Hepatocyte (in vitro differentiated cells): Measurements from ENCODE around the gene VSNL1. TPM values are rescaled to one million over a fixed set of nuclear protein-coding genes. Genes with fewer than 3 reads are reported as not detected.

Experiments
- DNase-seq: peaks from one replicate; pipeline ENCODE4 v3.0.0-alpha.2; 2016; ENCODE audit warnings: low spot score
- H2AFZ ChIP-seq: fragments of 200-600 bp; sonication (generic); 2 replicates; pipeline ENCODE4 v1.6.0; 2016; ENCODE audit warnings: antibody characterized with exemption, mild to moderate bottlenecking
- H3K27ac ChIP-seq: fragments of 200-600 bp; sonication (generic); 2 replicates; pipeline ENCODE4 v1.5.1; 2016; ENCODE audit warnings: mild to moderate bottlenecking
- H3K27me3 ChIP-seq: fragments of 200-600 bp; sonication (generic); 2 replicates; pipeline ENCODE4 v1.6.1; 2016
- H3K36me3 ChIP-seq: fragments of 200-600 bp; sonication (generic); replicated peaks from 2 replicates; pipeline ENCODE4 v1.5.1; 2016; ENCODE audit warnings: low read depth; ENCODE audit not compliant: insufficient read depth
- H3K4me1 ChIP-seq: fragments of 200-600 bp; sonication (generic); 2 replicates; pipeline ENCODE4 v1.5.1; 2016; ENCODE audit warnings: mild to moderate bottlenecking, moderate library complexity; ENCODE audit not compliant: insufficient read depth
- H3K4me2 ChIP-seq: fragments of 200-600 bp; sonication (generic); 2 replicates; pipeline ENCODE4 v1.6.0; 2016
- H3K4me3 ChIP-seq: fragments of 200-600 bp; sonication (generic); 2 replicates; pipeline ENCODE4 v1.5.1; 2016; ENCODE audit warnings: mild to moderate bottlenecking
- H3K79me2 ChIP-seq: fragments of 200-600 bp; sonication (generic); 2 replicates; pipeline ENCODE4 v1.6.0; 2017; ENCODE audit warnings: mild to moderate bottlenecking
- H3K9me2 ChIP-seq: fragments of 200-600 bp; sonication (generic); replicated peaks from 2 replicates; pipeline ENCODE4 v1.6.0; 2017; ENCODE audit warnings: mild to moderate bottlenecking; ENCODE audit not compliant: insufficient read depth
- H3K9me3 ChIP-seq: fragments of 200-600 bp; sonication (generic); 2 replicates; pipeline ENCODE4 v1.5.1; 2016; ENCODE audit warnings: low read depth, mild to moderate bottlenecking
- H4K20me1 ChIP-seq: fragments of 200-600 bp; sonication (generic); 2 replicates; pipeline ENCODE4 v1.6.0; 2016; ENCODE audit warnings: mild to moderate bottlenecking; ENCODE audit not compliant: insufficient read depth, poor library complexity, severe bottlenecking
- EZH2 ChIP-seq: fragments of 200-600 bp; sonication (generic); IDR thresholded peaks from 2 replicates; pipeline ENCODE4 v1.6.1; 2016; ENCODE audit warnings: antibody characterized with exemption, mild to moderate bottlenecking, borderline replicate concordance
- EZH2phosphoT487 ChIP-seq: fragments of 200-600 bp; sonication (generic); IDR thresholded peaks from one replicate; pipeline ENCODE4 v1.6.1; 2018; ENCODE audit warnings: antibody characterized with exemption, mild to moderate bottlenecking, low read depth, moderate library complexity; ENCODE audit not compliant: unreplicated experiment, severe bottlenecking
- WGBS: methylation state at CpG from one replicate; pipeline ENCODE4 v1.1.6; 2016; ENCODE audit warnings: low lambda C conversion rate; ENCODE audit errors: missing lambda C conversion rate; 5-methylcytosine and 5-hydroxymethylcytosine counted together
- polyA plus RNA-seq: library from polyadenylated mRNA; unstranded; fragments of >200 nt; fragmentation: Nextera tagmentation; extraction: Ambion mirVana; gene quantifications from 2 replicates; pipeline ENCODE4 v1.2.1, GENCODE V29; 2016
- total RNA-seq: library from RNA; depleted of rRNA; stranded (reverse); fragments of >200 nt; gene quantifications from 2 replicates; pipeline ENCODE4 v1.2.3, GENCODE V29; 2014
- TF ChIP-seq, protein P1 (sequence below): fragments of 200-600 bp; sonication (generic); IDR thresholded peaks from 2 replicates; pipeline ENCODE4 v1.5.1; 2016; ENCODE audit warnings: antibody characterized with exemption, mild to moderate bottlenecking; ENCODE audit not compliant: poor library complexity

Gene VSNL1
- total and polyA plus RNA-seq, 2 experiments from 2014 or later, result 9.4 to 16.0 TPM

DNA sequence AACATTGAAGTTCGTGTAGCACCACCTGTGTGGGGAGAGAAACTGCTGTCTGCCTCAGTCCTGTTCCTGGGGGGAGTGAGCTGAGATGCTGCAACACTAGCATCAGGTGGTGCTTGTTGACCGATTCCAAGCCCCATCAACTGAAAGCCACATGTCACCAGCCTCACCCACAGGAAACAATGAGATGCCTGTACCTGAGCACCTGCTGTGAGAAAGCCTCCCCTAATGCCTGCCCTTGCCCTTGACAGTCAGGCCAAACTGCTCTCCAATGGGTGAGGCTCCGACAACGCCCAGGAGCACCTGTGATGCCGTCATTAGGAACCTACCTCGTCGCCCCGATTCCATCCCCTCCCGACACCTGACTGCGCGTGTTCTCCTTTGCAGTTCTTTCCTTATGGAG lies 108.5 kb downstream of the VSNL1 start:
- Histone ChIP-seq H3K27me3 (no peaks in the 10 kb centered on the region), H3K4me3 (no peak overlapping the region), H3K27ac (no peak overlapping the region), H3K36me3 (no peaks in the 10 kb centered on the region), H4K20me1 (no peaks in the 10 kb centered on the region), H3K9me3 (no peaks in the 10 kb centered on the region), H3K9me2 (no peaks in the 10 kb centered on the region), H2AFZ (no peak overlapping the region), H3K4me2 (no peak overlapping the region), H3K4me1 (peaks cover 18% of the 10 kb centered on the region), H3K79me2 (no peaks in the 10 kb centered on the region)
- no peak for TF ChIP-seq EZH2
- TF ChIP-seq EZH2phosphoT487, result no peak
- TF ChIP-seq, protein P1, sequence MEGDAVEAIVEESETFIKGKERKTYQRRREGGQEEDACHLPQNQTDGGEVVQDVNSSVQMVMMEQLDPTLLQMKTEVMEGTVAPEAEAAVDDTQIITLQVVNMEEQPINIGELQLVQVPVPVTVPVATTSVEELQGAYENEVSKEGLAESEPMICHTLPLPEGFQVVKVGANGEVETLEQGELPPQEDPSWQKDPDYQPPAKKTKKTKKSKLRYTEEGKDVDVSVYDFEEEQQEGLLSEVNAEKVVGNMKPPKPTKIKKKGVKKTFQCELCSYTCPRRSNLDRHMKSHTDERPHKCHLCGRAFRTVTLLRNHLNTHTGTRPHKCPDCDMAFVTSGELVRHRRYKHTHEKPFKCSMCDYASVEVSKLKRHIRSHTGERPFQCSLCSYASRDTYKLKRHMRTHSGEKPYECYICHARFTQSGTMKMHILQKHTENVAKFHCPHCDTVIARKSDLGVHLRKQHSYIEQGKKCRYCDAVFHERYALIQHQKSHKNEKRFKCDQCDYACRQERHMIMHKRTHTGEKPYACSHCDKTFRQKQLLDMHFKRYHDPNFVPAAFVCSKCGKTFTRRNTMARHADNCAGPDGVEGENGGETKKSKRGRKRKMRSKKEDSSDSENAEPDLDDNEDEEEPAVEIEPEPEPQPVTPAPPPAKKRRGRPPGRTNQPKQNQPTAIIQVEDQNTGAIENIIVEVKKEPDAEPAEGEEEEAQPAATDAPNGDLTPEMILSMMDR, result no peak
- 99% methylated on average over 11 of the region's 11 CpGs for WGBS
- DNase-seq, result no peak

DNA sequence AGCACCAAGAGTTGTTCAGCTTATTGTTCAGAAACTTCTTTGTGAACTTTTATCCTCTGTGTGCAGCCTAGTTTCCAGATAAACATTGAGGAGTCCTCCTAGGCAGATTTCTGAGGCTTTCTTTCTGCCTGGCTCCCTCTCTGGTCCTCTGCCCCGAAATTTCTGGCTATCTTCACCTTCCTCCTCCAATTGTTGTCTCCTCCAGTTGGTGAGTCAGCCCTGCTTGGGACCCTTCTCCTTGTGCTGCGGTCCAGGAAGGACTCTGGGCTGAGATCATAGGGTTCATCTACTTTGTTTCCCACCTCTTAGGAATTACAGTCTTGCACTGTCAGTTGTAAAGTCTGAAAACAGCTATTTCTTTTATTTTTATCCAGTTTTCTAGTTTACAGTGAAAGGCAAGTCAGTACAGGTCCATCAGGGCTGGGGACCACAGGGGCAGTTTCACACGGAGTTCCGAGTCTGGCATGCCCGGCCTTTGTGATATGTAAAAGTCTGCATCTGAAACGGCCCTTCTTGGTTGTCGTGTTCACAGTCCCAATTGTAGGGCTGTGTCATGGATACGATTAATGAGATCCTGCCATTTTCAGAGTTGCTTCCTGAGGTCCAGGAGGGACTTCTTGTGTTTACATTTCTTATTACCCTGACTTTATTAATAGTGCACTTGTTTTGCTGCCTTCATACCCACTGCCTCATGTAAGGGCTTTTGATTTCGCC lies 112.3 kb downstream of the VSNL1 start:
- no peaks in the 10 kb centered on the region for H3K9me3 ChIP-seq
- DNase-seq, result no peak
- WGBS, result 90% methylated on average over 9 of the region's 9 CpGs

DNA sequence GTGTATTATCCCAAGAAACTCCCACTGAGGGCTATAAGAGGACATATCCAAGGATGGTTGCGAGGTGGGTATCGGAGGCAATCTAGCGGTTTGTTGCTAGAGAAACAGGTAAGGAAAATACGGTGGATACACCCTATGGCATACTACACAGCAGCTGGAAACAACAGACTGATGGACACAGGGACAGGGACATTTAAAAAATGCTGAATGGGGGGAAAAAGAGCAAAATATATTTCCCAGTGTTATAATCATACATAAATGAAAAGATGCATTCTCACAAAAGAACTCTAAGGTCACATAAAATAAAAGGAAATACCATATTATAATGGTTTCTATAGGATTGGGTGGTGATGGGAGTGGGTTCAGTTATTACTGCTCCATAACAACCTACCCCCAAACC lies 117.3 kb downstream of the VSNL1 start:
- no peak overlapping the region for H3K4me3 ChIP-seq
- 99% methylated on average over 4 of the region's 4 CpGs for WGBS
- no peaks in the 10 kb centered on the region for H3K36me3 ChIP-seq
- no peak overlapping the region for H3K27ac ChIP-seq
- DNase-seq, result no peak
- H3K79me2 ChIP-seq, result no peaks in the 10 kb centered on the region
- H3K9me3 ChIP-seq, result no peaks in the 10 kb centered on the region
- H4K20me1 ChIP-seq, result no peaks in the 10 kb centered on the region
- no peaks in the 10 kb centered on the region for H3K9me2 ChIP-seq
- H3K4me2 ChIP-seq, result no peak overlapping the region
- H3K27me3 ChIP-seq, result no peaks in the 10 kb centered on the region
- no peaks in the 10 kb centered on the region for H3K4me1 ChIP-seq
- TF ChIP-seq, protein P1, result no peak
- TF ChIP-seq EZH2 (no peak), EZH2phosphoT487 (no peak)
- H2AFZ ChIP-seq, result no peak overlapping the region

More for the DNA sequence above, 112.3 kb downstream of the VSNL1 start:
- TF ChIP-seq EZH2 (no peak), EZH2phosphoT487 (no peak)
- TF ChIP-seq, protein P1, result no peak
- Histone ChIP-seq H3K36me3 (no peaks in the 10 kb centered on the region), H3K4me2 (no peak overlapping the region), H3K27me3 (no peaks in the 10 kb centered on the region), H3K79me2 (no peaks in the 10 kb centered on the region), H4K20me1 (no peaks in the 10 kb centered on the region), H3K4me1 (no peaks in the 10 kb centered on the region), H3K9me2 (no peaks in the 10 kb centered on the region), H2AFZ (no peak overlapping the region), H3K4me3 (no peak overlapping the region), H3K27ac (no peak overlapping the region)
